Activated T-cell treated with anti-CD3 and anti-CD28 coated beads for 48 hours (primary cell): Measurements from ENCODE around the gene RPS24.
"Not testable (repeated sequence)": the region's sequence is repeated elsewhere in the genome, so short reads cannot be mapped to it uniquely, and the experiment has no call there.

Experiments
- DNase-seq: peaks from one replicate; pipeline ENCODE4 v3.0.0-alpha.2; 2020; ENCODE audit warnings: low read depth

RPS24 gene

DNA sequence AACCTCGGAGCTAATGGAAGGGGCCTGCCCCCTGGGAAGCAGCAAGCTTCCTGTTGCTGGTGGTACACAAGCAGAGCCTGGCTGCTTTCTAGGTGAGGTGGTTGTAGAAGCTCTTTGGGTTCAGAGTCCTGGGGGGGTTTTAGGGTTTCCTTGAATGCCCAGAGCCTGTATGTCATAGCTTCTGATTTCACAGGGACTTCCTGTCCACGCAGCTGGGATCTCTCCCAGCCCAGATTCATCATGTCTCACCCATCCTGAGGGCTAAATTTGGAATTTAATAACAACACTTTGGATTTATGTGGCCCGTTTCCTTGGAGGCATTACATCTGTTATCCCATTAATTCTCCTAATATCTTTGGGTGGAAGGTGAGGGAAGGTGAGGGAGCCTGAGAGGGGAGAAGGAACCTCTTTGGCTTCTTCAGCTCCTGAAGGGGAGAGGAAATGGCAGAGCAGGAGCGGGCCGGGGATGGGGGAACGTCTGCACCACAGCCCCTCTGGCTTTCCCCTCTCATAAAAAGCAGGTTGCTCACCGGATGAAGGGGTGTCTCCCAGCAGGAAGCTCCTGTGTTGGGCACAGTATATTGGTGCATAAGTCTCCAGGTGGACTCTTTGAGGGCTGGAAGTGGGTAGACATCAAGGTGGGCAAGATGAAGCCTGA lies 19.7 kb downstream of the RPS24 start:
- DNase-seq: no peak

DNA sequence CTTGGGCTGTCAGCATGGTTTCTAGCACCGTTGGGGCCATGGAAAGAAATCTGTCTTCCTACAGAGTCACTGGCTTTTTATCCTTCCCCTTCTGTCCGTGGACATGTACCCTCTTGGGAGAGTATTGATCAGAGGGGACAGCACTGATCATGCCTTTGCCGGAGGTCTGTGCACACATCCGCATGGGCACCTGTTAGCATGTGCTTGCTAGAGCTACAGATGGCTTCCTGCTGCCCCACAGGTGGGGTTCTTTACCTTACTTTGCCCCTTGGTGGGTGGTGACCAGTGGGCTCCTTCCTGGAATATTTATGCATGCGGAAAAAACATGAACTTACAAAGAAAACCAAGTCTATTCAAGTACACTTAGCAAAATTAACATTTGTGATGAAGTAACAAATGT lies 24.9 kb downstream of the RPS24 start:
- DNase-seq: no peak

DNA sequence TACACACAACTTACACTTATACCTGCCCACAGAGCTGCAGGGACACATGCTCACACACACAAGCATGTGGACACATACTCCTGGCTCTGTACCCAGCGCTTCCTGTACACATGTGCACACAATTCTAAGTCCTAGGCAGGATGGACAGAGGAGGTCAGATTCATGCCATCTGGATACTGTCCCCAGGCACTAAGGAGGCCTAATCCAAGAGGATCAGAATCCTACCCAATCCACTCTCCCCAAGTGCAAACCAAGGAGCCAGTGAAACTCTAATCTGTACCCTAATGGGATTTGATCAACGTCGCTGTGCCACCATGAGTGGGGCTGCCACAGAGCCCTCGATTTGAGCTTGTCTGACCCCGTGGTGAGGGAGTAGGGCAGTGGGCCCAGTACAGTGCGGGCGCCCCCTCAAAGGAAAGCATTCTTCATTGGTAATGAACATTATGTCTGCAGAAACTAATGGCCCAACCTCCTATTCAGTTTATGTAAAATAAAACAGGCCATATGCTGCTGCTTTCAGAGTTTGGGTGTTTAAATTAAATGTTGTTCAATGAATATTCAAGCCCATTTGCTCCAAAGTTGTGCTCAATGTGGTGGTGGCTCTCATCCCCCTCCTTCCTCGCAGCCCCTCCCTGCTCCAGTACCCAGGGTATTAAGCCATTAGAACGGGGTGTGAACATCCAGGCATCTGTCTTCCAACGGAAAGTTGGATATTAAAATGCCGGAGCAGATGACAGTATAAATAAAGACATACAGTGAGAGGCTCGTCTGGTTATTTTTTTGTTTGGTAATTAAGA lies 26.4 kb downstream of the RPS24 start:
- DNase-seq: no peak

DNA sequence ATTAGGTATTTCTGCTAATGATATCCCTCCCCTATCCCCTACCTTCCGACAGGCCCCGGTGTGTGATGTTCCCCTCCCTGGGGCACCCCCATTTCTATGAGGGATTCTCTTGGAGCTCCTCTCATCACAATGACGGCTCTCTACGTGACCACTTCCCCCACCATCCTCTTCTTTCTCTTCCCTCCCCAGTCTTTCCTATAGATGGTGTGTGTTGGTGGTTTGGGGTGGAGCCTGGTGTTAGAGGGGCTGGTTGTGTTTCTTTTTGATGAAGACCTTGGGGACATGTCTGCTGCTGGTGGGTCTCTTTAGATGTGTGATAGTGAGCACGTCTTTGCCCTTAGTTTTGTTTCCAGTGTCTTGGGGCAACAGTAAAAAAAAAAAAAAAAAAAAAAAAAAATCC lies 28.6 kb downstream of the RPS24 start:
- DNase-seq: no peak

DNA sequence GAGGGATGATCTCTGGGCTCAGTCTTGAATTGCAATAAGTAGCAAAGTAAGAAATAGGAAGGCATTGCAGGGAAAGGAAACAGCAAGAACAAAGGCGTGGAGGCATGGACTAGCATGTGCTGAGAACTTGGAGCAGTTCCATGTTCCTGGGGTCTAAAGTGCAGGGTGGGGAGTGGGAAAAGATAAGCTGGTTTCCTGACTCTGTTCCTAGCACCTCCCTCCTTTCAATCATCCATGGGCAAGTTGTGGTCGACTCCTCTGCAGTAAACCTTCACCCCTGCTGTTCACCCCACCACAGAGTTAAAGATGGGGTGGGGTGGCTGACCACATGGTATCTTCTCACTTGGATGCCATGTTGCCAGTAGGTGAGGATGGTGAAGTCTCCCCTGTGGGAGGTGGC lies 29.6 kb downstream of the RPS24 start:
- no peak for DNase-seq

DNA sequence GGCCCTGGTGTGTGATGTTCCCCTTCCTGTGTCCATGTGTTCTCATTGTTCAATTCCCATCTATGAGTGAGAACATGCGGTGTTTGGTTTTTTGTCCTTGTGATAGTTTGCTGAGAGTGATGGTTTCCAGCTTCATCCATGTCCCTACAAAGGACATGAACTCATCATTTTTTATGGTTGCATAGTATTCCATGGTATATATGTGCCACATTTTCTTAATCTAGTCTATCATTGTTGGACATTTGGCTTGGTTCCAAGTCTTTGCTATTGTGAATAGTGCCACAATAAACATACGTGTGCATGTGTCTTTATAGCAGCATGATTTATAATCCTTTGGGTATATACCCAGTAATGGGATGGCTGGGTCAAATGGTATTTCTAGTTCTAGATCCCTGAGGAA lies 31.3 kb downstream of the RPS24 start:
- DNase-seq: not testable (repeated sequence)

DNA sequence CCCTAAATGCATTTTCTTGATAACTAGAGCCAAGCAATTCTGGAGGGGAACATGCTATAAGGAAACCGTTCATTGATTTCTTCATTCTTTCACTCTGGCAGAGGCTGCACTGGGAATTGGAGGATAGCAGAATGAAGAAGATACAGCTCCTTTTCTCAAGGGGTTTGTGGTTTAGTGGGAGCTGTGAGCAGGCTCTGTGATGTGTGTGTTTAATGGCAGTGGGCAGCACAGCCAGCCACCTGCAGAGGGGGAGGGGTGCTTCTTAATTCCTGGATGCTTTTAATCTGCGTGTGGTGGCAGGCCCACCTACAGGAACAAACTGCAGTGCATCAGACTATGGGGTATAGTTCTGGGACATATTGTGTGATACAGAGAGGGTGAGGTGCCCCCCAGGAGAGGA lies 31.9 kb downstream of the RPS24 start:
- no peak for DNase-seq

DNA sequence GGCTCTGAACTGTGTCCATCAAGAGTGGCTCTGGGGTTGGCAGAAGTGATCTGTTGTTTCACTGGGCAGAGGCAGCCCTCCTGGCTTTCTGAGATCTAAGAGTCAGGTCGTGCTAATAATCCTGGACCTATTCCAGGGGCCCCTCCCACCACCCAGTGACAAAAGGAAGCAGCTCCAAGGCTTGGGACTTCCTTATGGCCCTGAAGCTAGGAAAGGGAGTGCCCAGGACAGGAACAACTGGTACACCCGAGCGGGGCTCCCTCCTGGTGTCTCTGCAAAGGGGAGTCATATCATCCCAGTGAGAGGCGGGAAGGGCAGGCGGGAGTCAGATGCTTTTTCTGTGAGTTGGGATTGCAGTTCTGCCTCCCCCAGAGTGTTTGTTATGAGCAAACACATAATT lies 32.3 kb downstream of the RPS24 start:
- no peak for DNase-seq

DNA sequence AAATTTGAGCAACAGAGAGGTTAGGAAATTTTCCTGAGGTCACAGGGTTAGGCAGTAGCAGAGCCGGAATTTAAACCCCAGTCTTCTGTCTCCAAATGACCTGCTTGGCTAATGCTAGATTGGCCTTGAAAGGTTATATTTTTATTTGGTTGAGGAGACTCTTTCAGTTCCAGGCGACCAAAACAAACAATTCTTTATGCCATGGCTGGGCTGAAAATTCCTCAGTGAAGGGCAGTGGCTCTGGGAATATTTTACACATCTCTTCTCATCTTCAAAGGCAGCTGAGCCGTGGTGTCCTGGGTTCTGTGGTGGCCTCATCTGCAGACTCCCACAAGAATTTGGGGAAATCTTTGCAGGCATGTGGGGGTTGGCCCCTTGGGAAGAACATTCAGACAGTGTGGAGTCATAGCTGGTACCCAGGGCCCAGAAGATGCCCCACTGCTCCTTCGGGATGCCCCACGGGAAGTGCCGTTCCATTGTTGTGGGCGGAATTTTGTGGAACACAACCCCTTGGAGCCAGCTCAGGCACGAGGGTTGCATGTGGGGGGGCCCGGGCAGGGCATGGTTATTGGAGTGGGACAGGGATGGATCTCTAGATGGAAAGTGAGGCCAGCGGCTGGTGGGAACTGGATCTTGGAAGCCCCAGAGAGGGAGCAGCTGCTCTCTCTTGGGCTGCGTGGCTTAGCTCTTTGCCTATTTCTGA lies 33.2 kb downstream of the RPS24 start:
- DNase-seq: no peak

DNA sequence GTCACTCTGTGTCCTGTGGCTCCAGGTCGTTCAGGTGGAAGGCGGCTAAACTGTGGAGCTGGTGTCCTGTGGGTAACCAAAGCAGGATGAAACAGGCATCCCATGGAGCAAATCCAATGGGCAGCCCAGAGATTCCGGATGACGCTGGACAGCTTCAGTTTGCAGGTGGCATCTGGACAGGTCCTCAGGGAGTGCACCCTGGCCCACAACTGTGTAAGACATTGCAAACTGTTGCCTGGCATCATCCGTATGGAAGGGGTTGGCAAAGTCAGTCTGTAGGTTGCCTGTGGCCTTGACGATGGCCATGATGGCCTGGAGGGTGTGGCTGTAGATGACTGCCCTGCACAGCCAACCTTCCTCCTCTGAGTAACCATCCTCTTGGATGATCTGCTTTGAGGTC lies 35.5 kb downstream of the RPS24 start:
- DNase-seq: no peak

DNA sequence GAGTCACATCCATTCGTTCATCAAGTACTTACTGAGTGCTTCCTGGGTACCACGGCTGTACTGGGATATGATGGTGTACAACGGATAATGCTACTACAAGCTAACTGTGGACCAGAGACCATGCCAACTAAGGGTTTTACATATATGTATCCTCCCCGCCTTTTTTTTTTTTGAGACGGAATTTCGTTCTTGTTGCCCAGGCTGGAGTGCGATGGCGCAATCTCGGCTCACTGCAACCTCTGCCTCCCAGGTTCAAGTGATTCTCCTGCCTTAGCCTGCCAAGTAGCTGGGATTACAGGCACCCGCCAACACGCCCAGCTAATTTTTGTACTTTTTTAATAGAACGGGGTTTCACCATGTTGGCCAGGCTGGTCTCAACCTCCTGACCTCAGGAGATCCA lies 36.4 kb downstream of the RPS24 start:
- DNase-seq: not testable (repeated sequence)

DNA sequence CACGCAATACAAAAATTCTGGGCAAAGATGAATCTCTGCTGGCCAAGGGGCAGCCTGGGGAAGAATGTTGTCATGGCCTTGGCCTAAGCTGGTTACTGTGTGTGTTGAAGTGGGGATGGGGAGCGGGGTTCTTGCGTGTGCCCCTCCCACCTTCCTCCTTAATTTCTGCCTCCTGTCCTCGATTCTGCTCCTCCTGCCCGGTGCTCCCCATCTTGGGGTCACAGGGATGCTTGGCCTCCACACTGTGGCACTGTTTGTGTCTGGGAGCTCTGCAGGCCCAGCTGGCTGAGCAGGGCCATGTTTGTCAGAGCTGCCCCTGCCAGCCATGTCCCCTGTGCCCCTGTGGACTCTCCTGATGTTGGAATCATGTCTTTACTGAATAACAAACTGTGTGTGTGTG lies 37.1 kb downstream of the RPS24 start:
- no peak for DNase-seq

DNA sequence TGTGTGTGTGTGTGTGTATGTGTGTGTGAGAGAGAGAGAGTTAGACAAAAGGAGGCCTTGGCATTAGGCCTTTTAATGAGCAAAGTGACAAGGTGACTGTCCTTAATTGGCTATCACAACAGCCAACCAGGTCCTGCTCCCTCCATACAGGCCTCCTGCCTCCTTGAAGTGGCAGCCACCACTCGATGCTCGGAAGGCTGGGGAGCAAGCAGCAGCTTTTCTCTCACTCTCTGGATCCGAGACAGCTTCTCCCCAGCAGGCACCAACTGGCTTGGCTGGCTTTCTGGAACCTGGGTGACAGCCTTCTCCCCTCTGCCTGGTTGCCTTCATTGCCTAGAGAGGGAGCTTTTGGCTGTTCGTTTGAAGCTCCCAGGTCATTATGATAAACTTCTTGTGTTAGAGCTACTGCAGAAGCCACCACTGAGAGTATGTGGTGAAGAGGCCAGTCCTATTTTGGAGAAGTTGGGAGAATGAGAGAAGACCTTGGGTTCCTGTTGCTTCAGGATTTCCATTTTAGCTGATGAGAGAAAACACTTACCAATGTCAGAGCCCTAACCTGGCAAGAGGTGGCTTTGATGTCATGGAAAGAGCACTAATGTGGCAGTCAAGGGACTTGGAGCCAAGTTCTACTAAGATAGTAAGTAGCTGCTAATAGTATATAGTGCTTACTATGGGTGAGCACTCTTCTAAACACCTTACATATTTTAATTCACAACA lies 37.6 kb downstream of the RPS24 start:
- no peak for DNase-seq

DNA sequence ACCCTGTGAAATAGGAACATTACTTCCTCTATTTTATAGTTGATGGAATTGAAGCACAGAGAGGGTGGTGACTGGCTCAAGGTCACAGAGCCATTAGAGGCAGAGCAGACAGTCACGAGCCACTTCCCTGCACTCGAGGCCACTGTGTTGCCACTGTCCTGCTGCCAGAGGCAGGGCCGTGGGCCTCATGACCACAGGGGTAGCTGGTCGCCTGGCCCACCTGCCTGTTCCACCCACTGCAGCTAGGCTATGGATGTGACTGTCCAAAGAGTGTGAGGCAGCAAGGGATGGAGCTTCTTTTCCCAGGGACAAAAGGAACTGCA lies 38.2 kb downstream of the RPS24 start:
- no peak for DNase-seq

DNA sequence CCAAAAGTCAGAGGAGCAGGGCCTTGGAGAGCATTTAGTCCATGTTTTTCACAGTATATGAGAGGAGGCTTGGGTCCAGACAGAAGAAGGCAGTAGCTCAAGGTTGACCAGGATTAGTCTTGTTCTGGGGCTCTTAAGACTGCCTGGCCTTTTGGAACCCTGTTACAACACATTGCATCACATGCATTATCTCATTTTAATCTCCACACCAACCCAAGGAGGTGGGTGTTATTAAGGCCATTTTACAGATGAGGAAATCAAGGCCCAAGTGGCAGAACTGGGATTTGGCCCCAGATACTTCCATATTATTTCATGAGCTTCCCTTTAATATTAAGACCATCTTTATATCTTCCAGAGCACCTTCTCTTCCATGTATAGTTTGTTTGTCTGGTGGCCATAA lies 38.8 kb downstream of the RPS24 start:
- no peak for DNase-seq

DNA sequence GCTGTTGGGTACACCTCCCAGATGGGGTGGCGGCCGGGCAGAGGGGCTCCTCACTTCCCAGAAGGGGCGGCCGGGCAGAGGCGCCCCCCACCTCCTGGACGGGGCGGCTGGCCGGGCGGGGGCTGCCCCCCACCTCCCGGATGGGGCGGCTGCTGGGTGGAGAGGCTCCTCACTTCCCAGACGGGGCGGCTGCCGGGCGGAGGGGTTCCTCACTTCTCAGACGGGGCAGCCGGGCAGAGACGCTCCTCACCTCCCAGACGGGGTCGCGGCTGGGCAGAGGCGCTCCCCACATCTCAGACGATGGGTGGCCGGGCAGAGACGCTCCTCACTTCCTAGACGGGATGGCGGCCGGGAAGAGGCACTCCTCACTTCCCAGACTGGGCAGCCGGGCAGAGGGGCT lies 42.1 kb downstream of the RPS24 start:
- not testable (repeated sequence) for DNase-seq

DNA sequence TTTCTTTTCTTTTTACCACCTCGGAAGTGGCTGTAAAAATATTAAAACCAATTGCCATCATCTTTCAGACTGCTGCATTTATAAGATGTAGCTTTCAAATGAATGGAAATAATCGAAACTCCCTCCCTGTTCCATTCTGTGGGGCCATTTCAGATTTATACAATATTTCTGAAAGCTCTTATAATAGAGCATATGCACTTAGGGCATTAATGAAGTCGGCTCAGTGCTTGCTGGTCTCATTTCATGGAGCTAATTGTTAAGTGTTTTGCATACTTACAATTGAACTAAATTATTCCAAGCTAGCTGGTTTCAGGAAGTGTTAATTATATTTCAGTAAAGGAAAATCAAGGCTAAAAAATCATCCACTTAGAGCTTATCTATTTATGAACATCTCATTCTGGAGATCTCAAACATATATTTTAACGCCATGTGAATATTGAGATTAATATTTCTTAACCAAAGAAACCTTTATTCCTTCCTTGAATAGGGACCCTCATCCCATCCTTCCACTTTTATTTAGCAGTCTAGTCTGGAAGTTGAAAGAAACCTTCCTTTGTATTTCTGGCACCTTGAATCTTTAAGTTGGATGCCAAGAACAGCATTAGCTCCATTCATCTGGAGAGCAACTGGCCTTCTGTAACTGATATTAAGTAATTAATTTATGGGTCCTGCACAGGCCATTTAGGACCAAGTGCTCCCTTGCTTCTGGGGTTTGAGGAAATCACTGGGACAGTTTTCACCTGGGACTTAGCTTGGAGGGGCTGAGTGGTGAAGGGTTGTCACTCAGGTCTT lies 45.1 kb downstream of the RPS24 start:
- no peak for DNase-seq

DNA sequence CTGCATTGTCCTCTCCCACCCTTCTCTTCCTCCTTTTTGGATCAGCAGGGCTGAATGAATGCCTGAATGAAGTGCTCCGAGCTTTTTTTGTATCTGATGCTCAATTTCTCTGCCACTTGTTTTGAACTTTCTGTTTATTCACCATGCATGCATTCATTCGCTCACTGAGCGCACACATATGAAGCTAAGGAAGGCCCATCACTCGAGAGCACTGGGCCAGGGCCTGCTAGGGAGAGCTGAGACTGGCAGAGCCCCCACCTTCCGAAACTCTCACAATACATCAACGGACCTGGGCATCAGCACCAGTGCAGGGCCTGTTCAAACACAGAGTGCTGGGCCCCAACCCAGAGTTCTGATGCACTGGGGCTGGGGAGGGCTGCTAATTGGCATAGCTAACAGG lies 45.7 kb downstream of the RPS24 start:
- DNase-seq: no peak

DNA sequence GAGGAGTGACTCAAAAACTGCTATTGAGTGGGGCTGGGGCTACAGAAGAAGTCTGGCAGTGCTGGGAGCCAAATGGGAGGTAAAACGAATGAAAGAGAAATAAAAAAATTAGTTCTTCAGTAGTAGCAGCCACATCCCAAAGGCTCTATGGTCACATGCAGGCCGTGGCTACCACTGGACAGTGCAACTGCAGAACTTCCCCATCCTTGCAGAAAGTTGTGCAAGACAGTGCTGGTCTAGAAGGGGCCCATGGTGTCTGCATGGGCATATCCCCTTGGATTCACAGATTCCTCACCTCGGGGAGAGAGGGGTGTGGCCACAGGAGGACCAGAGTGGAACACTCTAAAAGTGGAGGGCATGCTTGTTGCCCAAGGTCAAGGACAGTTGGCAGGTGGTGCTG lies 47.6 kb downstream of the RPS24 start:
- DNase-seq: no peak

DNA sequence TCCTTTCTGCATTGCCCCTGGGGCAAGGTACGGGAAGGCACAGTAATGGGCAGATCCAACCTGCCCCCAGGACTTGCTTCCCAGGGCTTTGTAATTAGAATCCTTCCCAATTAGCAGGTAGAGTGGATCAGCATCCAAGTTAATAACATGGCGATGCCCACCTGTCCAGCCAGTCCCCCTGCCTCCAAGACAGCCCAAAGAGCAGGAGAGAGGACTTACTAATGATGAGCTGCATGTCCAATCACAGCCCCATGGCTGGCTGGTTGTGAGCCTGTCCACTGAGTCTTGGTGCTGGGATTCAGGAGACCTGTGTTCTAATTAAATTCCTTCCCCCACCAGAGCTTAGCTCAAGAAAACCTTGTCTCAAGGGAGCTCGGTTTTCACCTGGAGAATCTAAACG lies 49.0 kb downstream of the RPS24 start:
- DNase-seq: no peak
